Brain microvascular endothelial cell (primary cell): ENCODE measurements around the gene PCDHGA6.
"Not testable (repeated sequence)": the region's sequence is repeated elsewhere in the genome, so short reads cannot be mapped to it uniquely, and the experiment has no call there.

Source experiments
- DNase-seq: peaks from one replicate; pipeline ENCODE4 v3.0.0-alpha.2; 2020
- H3K27ac ChIP-seq: fragments of 250-450 bp; sonication (Bioruptor Pico); 2 replicates; pipeline ENCODE4 v1.5.1; 2020; ENCODE audit warnings: mild to moderate bottlenecking, moderate library complexity
- H3K27me3 ChIP-seq: fragments of 250-450 bp; sonication (Bioruptor Pico); replicated peaks from 2 replicates; pipeline ENCODE4 v1.5.1; 2020; ENCODE audit warnings: mild to moderate bottlenecking
- H3K36me3 ChIP-seq: fragments of 250-450 bp; sonication (Bioruptor Pico); replicated peaks from 2 replicates; pipeline ENCODE4 v1.5.1; 2020; ENCODE audit warnings: mild to moderate bottlenecking
- H3K4me3 ChIP-seq: 2 replicates; pipeline ENCODE4 v1.5.1; 2011; ENCODE audit warnings: low read depth, mild to moderate bottlenecking, control low read depth, low read length, moderate library complexity
- CTCF ChIP-seq: IDR thresholded peaks from 2 replicates; pipeline ENCODE4 v1.5.1; 2011; ENCODE audit warnings: low read depth, mild to moderate bottlenecking, moderate library complexity, low read length, control low read depth, inconsistent platforms; ENCODE audit errors: missing control alignments
- in situ Hi-C: cut with HindIII; loops from 2 replicates; pipeline ENCODE4 v1.10.0; 2017; ENCODE audit warnings: low sequenced_read_pairs, low pct_ligation_motif_present

Gene PCDHGA6

DNA sequence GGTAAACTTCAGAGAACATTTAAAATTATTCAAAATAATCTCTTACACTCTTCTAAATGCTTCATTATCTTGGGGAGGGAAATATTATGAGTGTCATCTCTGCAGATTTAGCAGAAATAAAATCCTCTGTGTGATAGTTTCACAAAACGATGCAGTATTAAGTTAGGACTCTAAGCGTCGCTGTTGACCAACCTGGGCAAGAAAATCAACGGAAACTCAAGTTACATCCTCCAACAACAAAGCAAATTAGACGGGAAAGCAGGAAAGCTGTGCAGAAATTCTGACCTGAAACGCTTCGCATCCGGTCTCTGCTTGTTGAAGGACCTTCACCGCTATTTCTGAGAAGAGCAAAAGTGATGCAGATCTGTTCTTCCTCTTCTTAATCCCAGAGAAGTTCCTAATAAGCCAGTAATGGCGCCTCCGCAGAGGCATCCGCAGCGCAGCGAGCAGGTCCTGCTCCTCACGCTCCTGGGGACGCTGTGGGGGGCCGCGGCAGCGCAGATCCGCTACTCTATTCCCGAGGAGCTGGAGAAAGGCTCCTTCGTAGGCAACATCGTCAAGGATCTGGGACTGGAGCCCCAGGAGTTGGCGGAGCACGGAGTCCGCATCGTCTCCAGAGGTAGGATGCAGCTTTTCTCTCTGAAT is at the start of gene PCDHGA6:
PCDHGA6 (plus strand) TSS at position 219 of the 645 bp plus-strand sequence; CDS start at position 412, 193 bp downstream.
- in situ Hi-C loops = no loop called here
- TF ChIP-seq CTCF = peak; percentile 58
- no peak within 1 kb of the TSS for H3K27ac ChIP-seq
- H3K36me3 ChIP-seq = no peaks in the 10 kb centered on the region
- no peak for DNase-seq
- no peaks in the 10 kb centered on the region for H3K27me3 ChIP-seq
- H3K4me3 ChIP-seq = peak within 1 kb of the TSS; percentile 43

- Histone ChIP-seq H3K27ac (peak overlapping the region; percentile 19), H3K4me3 (peak overlapping the region; percentile 51), H3K36me3 (no peaks in the 10 kb centered on the region), H3K27me3 (no peaks in the 10 kb centered on the region)
- TF ChIP-seq CTCF = peak; percentile 77
- in situ Hi-C loops = no loop called here
- DNase-seq = peak; percentile 80
Measured at GRCh38 chr5:141326088-141326854, 47.4 kb upstream of the PCDHGA6 start.

GRCh38 chr5:141328231-141328630 is 45.5 kb upstream of the PCDHGA6 start:
- in situ Hi-C loops = no loop called here
- no peaks in the 10 kb centered on the region for H3K27me3 ChIP-seq
- no peak for DNase-seq
- no peaks in the 10 kb centered on the region for H3K36me3 ChIP-seq
- no peak overlapping the region for H3K4me3 ChIP-seq
- no peak for TF ChIP-seq CTCF
- no peak overlapping the region for H3K27ac ChIP-seq

GRCh38 chr5:141330299-141331080 is 43.2 kb upstream of the PCDHGA6 start, which contains the start of gene PCDHGA1:
Gene PCDHGA1, plus strand, starts transcription at chr5:141330514.
- no peaks in the 10 kb centered on the region for H3K36me3 ChIP-seq
- DNase-seq = peak; percentile 66
- peak; percentile 49 for TF ChIP-seq CTCF
- H3K27me3 ChIP-seq = no peaks in the 10 kb centered on the region
- H3K4me3 ChIP-seq = peak within 1 kb of the TSS; percentile 13
- H3K27ac ChIP-seq = no peak within 1 kb of the TSS
- in situ Hi-C loops = no loop called here

- H3K27me3 ChIP-seq, in situ Hi-C loops, H3K36me3 ChIP-seq, H3K27ac ChIP-seq, H3K4me3 ChIP-seq, DNase-seq: not testable (repeated sequence)
Measured at GRCh38 chr5:141332571-141332970, 41.1 kb upstream of the PCDHGA6 start.
